PC-3 (cell line): ENCODE data around the gene RTP5. TPM values are rescaled to one million over a fixed set of nuclear protein-coding genes. Genes with fewer than 3 reads are reported as not detected.

Source experiments
- ATAC-seq: fragments of 200-7000 bp; cut with Tn5 transposase; 2 replicates; pipeline ENCODE4 v1.9.1; 2020; ENCODE audit warnings: mild to moderate bottlenecking, moderate library complexity
- BruUV-seq: library from RNA; stranded (reverse); fragments of 400-500 nt; replicated peaks from 2 replicates; lab custom pipeline; 2021; lab: Mats Ljungman, UMichigan
- CTCF ChIA-PET: fragments of 300-600 bp; sonication (Branson Sonifier 250); formaldehyde crosslinking; loops from one replicate; lab custom pipeline; 2022; ENCODE audit warnings: antibody characterized with exemption; lab: Charles Lee
- POLR2A ChIA-PET: fragments of 300-600 bp; sonication (Branson Sonifier 250); formaldehyde crosslinking; loops from one replicate; lab custom pipeline; 2022; ENCODE audit warnings: antibody characterized with exemption; ENCODE audit not compliant: unreplicated experiment; lab: Charles Lee
- DNase-seq: peaks from one replicate; pipeline ENCODE4 v3.0.0-alpha.2; 2015
- H2AFZ ChIP-seq: fragments of 300-600 bp; sonication (generic); 2 replicates; pipeline ENCODE4 v1.6.0; 2016; ENCODE audit warnings: antibody characterized with exemption, low read length
- H3F3A ChIP-seq: fragments of 300-600 bp; sonication (generic); one replicate; pipeline ENCODE4 v1.6.0; 2017; ENCODE audit warnings: antibody characterized with exemption, low read length, control low read depth, mild to moderate bottlenecking; ENCODE audit not compliant: unreplicated experiment
- H3K27ac ChIP-seq: fragments of 300-600 bp; sonication (generic); 2 replicates; pipeline ENCODE4 v1.5.1; 2016; ENCODE audit warnings: mild to moderate bottlenecking, low read length
- H3K27me3 ChIP-seq: fragments of 300-600 bp; sonication (generic); 2 replicates; pipeline ENCODE4 v1.6.1; 2016; ENCODE audit warnings: low read length, mixed read lengths
- H3K36me3 ChIP-seq: fragments of 300-600 bp; sonication (generic); 2 replicates; pipeline ENCODE4 v1.6.1; 2016; ENCODE audit warnings: low read depth, mixed run types, low read length, mixed read lengths
- H3K4me1 ChIP-seq: fragments of 300-600 bp; sonication (generic); 2 replicates; pipeline ENCODE4 v1.5.1; 2016; ENCODE audit warnings: low read length; ENCODE audit not compliant: insufficient read depth
- H3K4me2 ChIP-seq: fragments of 300-600 bp; sonication (generic); 2 replicates; pipeline ENCODE4 v1.6.0; 2016; ENCODE audit warnings: low read length
- H3K4me3 ChIP-seq: fragments of 300-600 bp; sonication (generic); 2 replicates; pipeline ENCODE4 v1.5.1; 2016; ENCODE audit warnings: mild to moderate bottlenecking, low read length, mixed read lengths
- H3K79me2 ChIP-seq: fragments of 300-600 bp; sonication (generic); 2 replicates; pipeline ENCODE4 v1.6.1; 2017; ENCODE audit warnings: low read length, mixed read lengths
- H3K9ac ChIP-seq: fragments of 300-600 bp; sonication (generic); 2 replicates; pipeline ENCODE4 v1.6.0; 2016; ENCODE audit warnings: mild to moderate bottlenecking, low read length
- H3K9me2 ChIP-seq: fragments of 300-600 bp; sonication (generic); replicated peaks from 2 replicates; pipeline ENCODE4 v1.6.1; 2016; ENCODE audit warnings: mixed run types, low read length, mixed read lengths
- H3K9me3 ChIP-seq: fragments of 300-600 bp; sonication (generic); 2 replicates; pipeline ENCODE4 v1.6.1; 2016; ENCODE audit warnings: low read length, mixed read lengths
- H4K20me1 ChIP-seq: fragments of 300-600 bp; sonication (generic); 2 replicates; pipeline ENCODE4 v1.6.1; 2016; ENCODE audit warnings: low read length, mixed read lengths
- EZH2 ChIP-seq: fragments of 300-600 bp; sonication (generic); IDR thresholded peaks from one replicate; pipeline ENCODE4 v1.6.1; 2017; ENCODE audit warnings: antibody characterized with exemption, mild to moderate bottlenecking, low read length; ENCODE audit not compliant: unreplicated experiment
- EZH2phosphoT487 ChIP-seq: fragments of 300-600 bp; sonication (generic); IDR thresholded peaks from 2 replicates; pipeline ENCODE4 v1.6.1; 2018; ENCODE audit warnings: mild to moderate bottlenecking, antibody characterized with exemption, low read length, borderline replicate concordance
- intact Hi-C: fragments of 100-400 bp; cut with micrococcal nuclease; formaldehyde crosslinking; loops from 2 replicates; pipeline ENCODE4 v1.9.0; 2023
- total RNA-seq: library from RNA; depleted of rRNA; stranded (reverse); fragments of >200 nt; gene quantifications from 2 replicates; pipeline ENCODE4 v1.2.3, GENCODE V29; 2014
- TF ChIP-seq, protein P1 (sequence below): fragments of 300-600 bp; sonication (generic); conservative IDR thresholded peaks from 2 replicates; pipeline ENCODE4 v1.5.1; 2017; ENCODE audit warnings: antibody characterized with exemption, low read depth, mild to moderate bottlenecking, low read length

RTP5 gene
- total RNA-seq, 1 experiment from 2014 or later = not detected

DNA sequence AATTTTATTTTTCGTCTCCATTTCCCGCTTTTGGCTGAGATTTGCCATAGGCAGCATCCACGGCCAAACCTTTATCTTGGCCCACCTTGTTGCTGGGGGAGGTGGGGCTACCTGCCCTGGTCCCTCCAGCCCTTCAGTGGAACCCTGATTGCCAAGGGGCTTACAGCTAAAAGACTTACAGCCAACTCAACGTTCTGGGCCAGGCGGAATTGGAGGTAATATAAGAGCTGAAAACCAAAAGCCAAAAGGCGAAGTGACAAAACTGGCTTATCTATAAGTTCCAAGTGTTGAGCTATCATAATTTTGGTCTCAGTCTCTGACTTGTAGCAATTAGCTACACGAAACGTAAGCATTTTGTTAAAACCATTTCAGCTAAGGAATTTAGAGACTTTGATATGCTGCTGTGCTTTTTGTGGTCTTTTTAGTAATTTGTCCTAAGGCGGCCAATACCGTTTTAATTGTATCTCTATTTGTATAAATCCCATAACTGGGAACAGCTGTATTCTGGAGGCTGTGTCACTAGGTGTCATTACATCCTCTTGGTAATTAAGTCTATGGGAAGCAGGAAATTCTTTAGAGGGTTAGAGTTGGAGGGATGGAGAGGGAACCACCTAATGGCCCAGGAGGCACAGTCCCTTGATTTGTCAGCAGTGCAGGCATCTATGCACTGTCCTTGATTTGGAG, 34.9 kb upstream of the RTP5 start:
- ATAC-seq = no peak
- Histone ChIP-seq H3K9me3 (no peaks in the 10 kb centered on the region), H3K9me2 (no peaks in the 10 kb centered on the region), H3K4me3 (no peak overlapping the region), H3K9ac (no peak overlapping the region), H3K27me3 (no peaks in the 10 kb centered on the region; the same call in 1 of the 2 replicates), H3K4me1 (peaks cover 6% of the 10 kb centered on the region; the same call in 1 of the 2 replicates), H3K4me2 (no peak overlapping the region), H2AFZ (no peak overlapping the region), H3K36me3 (no peaks in the 10 kb centered on the region), H3K27ac (no peak overlapping the region), H3K79me2 (no peaks in the 10 kb centered on the region), H3F3A (no peaks in the 10 kb centered on the region), H4K20me1 (no peaks in the 10 kb centered on the region)
- no peak for DNase-seq
- intact Hi-C loops = no loop called here
- BruUV-seq = no TSS peak
- ChIA-PET POLR2A (no interaction called here), CTCF (interaction anchor here (0.6 kb wide), 1 partner anchor 10 kb away, joined by 4 read pairs; no protein-coding TSS in a partner anchor)
- TF ChIP-seq, protein P1, sequence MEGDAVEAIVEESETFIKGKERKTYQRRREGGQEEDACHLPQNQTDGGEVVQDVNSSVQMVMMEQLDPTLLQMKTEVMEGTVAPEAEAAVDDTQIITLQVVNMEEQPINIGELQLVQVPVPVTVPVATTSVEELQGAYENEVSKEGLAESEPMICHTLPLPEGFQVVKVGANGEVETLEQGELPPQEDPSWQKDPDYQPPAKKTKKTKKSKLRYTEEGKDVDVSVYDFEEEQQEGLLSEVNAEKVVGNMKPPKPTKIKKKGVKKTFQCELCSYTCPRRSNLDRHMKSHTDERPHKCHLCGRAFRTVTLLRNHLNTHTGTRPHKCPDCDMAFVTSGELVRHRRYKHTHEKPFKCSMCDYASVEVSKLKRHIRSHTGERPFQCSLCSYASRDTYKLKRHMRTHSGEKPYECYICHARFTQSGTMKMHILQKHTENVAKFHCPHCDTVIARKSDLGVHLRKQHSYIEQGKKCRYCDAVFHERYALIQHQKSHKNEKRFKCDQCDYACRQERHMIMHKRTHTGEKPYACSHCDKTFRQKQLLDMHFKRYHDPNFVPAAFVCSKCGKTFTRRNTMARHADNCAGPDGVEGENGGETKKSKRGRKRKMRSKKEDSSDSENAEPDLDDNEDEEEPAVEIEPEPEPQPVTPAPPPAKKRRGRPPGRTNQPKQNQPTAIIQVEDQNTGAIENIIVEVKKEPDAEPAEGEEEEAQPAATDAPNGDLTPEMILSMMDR = no peak
- TF ChIP-seq EZH2phosphoT487 (no peak), EZH2 (no peak)

DNA sequence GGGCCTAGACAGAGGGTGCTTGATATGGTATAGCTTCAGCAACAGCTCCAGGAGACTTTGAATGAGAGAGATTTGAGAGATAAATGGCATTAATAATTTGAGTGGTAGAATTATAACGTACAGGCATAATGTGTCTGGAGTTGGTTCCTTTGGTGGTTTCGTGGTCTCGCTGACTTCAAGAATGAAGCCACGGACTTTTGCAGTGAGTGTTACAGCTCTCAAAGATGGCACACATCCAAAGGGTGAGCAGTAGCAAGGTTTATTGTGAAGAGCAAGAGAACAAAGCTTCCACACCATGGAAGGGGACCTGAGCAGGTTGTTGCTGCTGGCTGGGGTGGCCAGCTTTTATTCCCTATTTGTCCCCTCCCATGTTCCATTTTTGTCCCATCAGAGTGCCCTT, 33.9 kb upstream of the RTP5 start:
- Histone ChIP-seq H3K9me2 (no peaks in the 10 kb centered on the region), H3F3A (no peaks in the 10 kb centered on the region), H2AFZ (no peak overlapping the region), H3K36me3 (no peaks in the 10 kb centered on the region), H3K27me3 (no peaks in the 10 kb centered on the region; the same call in 1 of the 2 replicates), H3K79me2 (no peaks in the 10 kb centered on the region), H3K4me3 (no peak overlapping the region), H3K4me1 (peaks cover 6% of the 10 kb centered on the region; the same call in 1 of the 2 replicates), H4K20me1 (no peaks in the 10 kb centered on the region), H3K9me3 (no peaks in the 10 kb centered on the region), H3K27ac (no peak overlapping the region), H3K4me2 (no peak overlapping the region), H3K9ac (no peak overlapping the region)
- intact Hi-C loops = no loop called here
- TF ChIP-seq, protein P1 = no peak
- TF ChIP-seq EZH2 (no peak), EZH2phosphoT487 (no peak)
- no peak for DNase-seq
- ChIA-PET POLR2A (no interaction called here), CTCF (no interaction called here)
- no TSS peak for BruUV-seq
- ATAC-seq = no peak

DNA sequence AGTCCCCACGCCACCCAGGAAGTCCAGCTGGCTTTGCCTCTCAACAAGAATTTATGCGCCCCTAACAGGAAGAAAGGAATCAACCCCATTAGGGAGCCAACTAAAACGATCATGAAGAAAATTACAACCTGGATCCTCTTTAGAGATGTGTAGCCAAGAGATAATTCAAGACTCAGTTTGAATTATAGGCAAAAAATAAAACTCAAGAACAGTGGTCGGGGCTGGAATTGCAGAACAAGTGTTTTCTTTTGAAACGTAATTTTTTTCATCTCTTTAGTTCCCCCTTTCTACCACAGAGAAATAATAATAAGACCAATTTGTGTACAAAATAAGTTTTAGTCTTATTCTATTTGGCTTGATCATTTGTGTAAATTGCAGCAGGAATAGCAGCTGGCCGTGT, 33.2 kb upstream of the RTP5 start:
- no peaks in the 10 kb centered on the region; the same call in 1 of the 2 replicates for H3K27me3 ChIP-seq
- H3K4me2 ChIP-seq = no peak overlapping the region
- no peak for DNase-seq
- H3K9me3 ChIP-seq = no peaks in the 10 kb centered on the region
- H4K20me1 ChIP-seq = no peaks in the 10 kb centered on the region
- TF ChIP-seq, protein P1 = no peak
- TF ChIP-seq EZH2phosphoT487 (no peak), EZH2 (no peak)
- H3K27ac ChIP-seq = no peak overlapping the region
- no peak overlapping the region for H3K4me3 ChIP-seq
- no peak overlapping the region for H3K9ac ChIP-seq
- ATAC-seq = no peak
- H2AFZ ChIP-seq = no peak overlapping the region
- H3F3A ChIP-seq = no peaks in the 10 kb centered on the region
- no TSS peak for BruUV-seq
- intact Hi-C loops = no loop called here
- peaks cover 6% of the 10 kb centered on the region; the same call in 1 of the 2 replicates for H3K4me1 ChIP-seq
- ChIA-PET CTCF (no interaction called here), POLR2A (no interaction called here)
- H3K36me3 ChIP-seq = no peaks in the 10 kb centered on the region
- no peaks in the 10 kb centered on the region for H3K9me2 ChIP-seq
- no peaks in the 10 kb centered on the region for H3K79me2 ChIP-seq
